ENCODE results near the gene HSD17B4. TPM values are rescaled to one million over a fixed set of nuclear protein-coding genes. Genes with fewer than 3 reads are reported as not detected.
"Not testable (repeated sequence)": the region's sequence is repeated elsewhere in the genome, so short reads cannot be mapped to it uniquely, and the experiment has no call there.

The HSD17B4 gene
- total RNA-seq, 4 donors from 2014 or later: 71.6 to 90.6 (median 86.2) TPM

GRCh38 chr5:119435436-119436132, 16.7 kb upstream of the HSD17B4 start:
- WGBS: 53% methylated on average over 5 of the region's 8 CpGs
- intact Hi-C loops (cut with DNase I): no loop called here
- Histone ChIP-seq H3K4me1 (no peaks in the 10 kb centered on the region), H3K4me3 (no peak overlapping the region), H3K27me3 (peaks cover 0 to 6% (median 0%) of the 10 kb centered on the region in 4 donors), H3K27ac (replicated peaks in 1 of 4) (no peak overlapping the region), H3K9me3 (no peaks in the 10 kb centered on the region), H3K36me3 (no peaks in the 10 kb centered on the region)
- TF ChIP-seq POLR2AphosphoS5 (IDR thresholded peaks at IDR 0.05): no peak
- TF ChIP-seq, protein P1, sequence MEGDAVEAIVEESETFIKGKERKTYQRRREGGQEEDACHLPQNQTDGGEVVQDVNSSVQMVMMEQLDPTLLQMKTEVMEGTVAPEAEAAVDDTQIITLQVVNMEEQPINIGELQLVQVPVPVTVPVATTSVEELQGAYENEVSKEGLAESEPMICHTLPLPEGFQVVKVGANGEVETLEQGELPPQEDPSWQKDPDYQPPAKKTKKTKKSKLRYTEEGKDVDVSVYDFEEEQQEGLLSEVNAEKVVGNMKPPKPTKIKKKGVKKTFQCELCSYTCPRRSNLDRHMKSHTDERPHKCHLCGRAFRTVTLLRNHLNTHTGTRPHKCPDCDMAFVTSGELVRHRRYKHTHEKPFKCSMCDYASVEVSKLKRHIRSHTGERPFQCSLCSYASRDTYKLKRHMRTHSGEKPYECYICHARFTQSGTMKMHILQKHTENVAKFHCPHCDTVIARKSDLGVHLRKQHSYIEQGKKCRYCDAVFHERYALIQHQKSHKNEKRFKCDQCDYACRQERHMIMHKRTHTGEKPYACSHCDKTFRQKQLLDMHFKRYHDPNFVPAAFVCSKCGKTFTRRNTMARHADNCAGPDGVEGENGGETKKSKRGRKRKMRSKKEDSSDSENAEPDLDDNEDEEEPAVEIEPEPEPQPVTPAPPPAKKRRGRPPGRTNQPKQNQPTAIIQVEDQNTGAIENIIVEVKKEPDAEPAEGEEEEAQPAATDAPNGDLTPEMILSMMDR (IDR thresholded peaks at IDR 0.05): peak; percentile 22 to 53 (median 32)
- TF ChIP-seq EP300 (IDR thresholded peaks at IDR 0.05): no peak
- TF ChIP-seq POLR2A (IDR thresholded peaks at IDR 0.05; ENCODE audit: low read depth): no peak
- no peak for DNase-seq (ENCODE audit: extremely low spot score)

GRCh38 chr5:119437785-119438586, 14.3 kb upstream of the HSD17B4 start:
- H3K9me3 ChIP-seq; H3K4me1 ChIP-seq; DNase-seq (ENCODE audit: extremely low spot score); H3K4me3 ChIP-seq; intact Hi-C loops (cut with DNase I); H3K27ac ChIP-seq (replicated peaks in 1 of 4); H3K27me3 ChIP-seq; H3K36me3 ChIP-seq: not testable (repeated sequence)
- 77% methylated on average over 3 of the region's 3 CpGs for WGBS

DNA sequence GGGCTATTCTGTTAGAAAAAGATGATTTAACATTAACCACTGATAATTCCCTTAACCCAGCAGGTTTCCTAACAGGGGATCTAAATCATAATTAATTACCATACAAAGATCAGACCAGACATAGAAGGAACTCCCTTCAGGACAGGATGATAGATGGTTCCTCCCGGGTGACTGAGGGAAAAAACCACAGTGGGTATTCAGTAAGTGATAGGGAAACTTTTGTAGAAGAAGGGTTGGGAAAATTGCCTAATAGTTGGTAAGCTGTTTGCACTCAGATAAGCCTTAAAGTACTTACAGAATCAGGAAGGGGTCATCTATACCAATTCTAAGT, 13.7 kb upstream of the HSD17B4 start:
- H3K27ac ChIP-seq (replicated peaks in 1 of 4); intact Hi-C loops (cut with DNase I); H3K4me1 ChIP-seq; H3K36me3 ChIP-seq; H3K9me3 ChIP-seq; DNase-seq (ENCODE audit: extremely low spot score); H3K4me3 ChIP-seq; H3K27me3 ChIP-seq: not testable (repeated sequence)
- 36% methylated on average over 1 of the region's 1 CpG for WGBS

DNA sequence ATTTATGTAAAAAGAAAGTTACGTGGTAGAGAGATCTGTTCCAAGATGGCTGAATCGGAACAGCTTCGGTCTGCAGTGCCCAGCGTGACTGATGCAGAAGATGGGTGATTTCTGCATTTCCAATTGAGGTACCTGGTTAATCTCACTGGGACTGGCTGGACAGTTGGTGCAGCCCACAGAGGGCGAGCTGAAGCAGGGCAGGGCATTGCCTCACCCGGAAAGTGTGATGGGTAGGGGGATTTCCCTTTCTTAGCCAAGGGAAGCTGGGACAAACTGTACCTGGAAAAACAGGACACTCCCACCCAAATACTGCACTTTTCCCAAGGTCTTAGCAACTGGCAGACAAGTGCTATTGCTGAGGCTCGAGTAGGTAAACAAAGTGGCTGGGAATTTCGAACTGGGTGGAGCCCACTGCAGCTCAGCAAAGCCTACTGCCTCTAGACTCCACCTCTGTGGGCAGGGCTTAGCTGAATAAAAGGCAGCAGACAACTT, 13.1 kb upstream of the HSD17B4 start:
- H3K4me1 ChIP-seq: no peaks in the 10 kb centered on the region
- peaks cover 0 to 6% (median 0%) of the 10 kb centered on the region in 4 donors for H3K27me3 ChIP-seq
- TF ChIP-seq POLR2AphosphoS5 (IDR thresholded peaks at IDR 0.05) (no peak), POLR2A (IDR thresholded peaks at IDR 0.05; ENCODE audit: low read depth) (no peak), EP300 (IDR thresholded peaks at IDR 0.05) (no peak)
- TF ChIP-seq, protein P1 (IDR thresholded peaks at IDR 0.05): no peak
- WGBS: 72% methylated on average over 6 of the region's 8 CpGs
- DNase-seq (ENCODE audit: extremely low spot score): no peak
- H3K9me3 ChIP-seq: no peaks in the 10 kb centered on the region
- no peaks in the 10 kb centered on the region for H3K36me3 ChIP-seq
- intact Hi-C loops (cut with DNase I): no loop called here
- H3K4me3 ChIP-seq: peak overlapping the region in 1 of 4 donors; percentile 20
- no peak overlapping the region for H3K27ac ChIP-seq (replicated peaks in 1 of 4)

DNA sequence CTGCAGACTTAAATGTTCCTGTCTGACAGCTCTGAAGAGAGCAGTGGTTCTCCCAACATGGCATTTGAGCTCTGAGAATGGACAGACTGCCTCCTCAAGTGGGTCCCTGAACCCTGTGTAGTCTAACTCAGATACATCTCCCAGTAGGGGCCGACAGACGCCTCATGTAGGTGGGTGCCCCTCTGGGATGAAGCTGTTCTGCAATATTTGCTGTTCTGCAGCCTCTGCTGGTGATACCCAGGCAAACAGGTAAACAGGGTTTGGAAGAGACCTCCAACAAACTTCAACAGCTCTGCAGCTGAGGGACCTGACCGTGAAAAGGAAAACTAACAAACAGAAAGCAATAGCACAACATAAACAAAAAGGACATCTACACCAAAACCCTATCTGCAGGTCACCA, 12.7 kb upstream of the HSD17B4 start:
- DNase-seq (ENCODE audit: extremely low spot score); H3K4me1 ChIP-seq; H3K9me3 ChIP-seq; intact Hi-C loops (cut with DNase I); H3K36me3 ChIP-seq; H3K27me3 ChIP-seq; H3K4me3 ChIP-seq; H3K27ac ChIP-seq (replicated peaks in 1 of 4): not testable (repeated sequence)
- 80% methylated on average over 2 of the region's 3 CpGs for WGBS

GRCh38 chr5:119444643-119445042, 7.7 kb upstream of the HSD17B4 start:
- 90% methylated on average over 4 of the region's 4 CpGs for WGBS
- H3K27ac ChIP-seq (replicated peaks in 1 of 4); DNase-seq (ENCODE audit: extremely low spot score); H3K4me1 ChIP-seq; H3K27me3 ChIP-seq; H3K9me3 ChIP-seq; H3K36me3 ChIP-seq; intact Hi-C loops (cut with DNase I); H3K4me3 ChIP-seq: not testable (repeated sequence)

Measured in esophagus muscularis mucosa (tissue), 4 donors.